NCI-H748 (cell line): ENCODE data around the gene CACNA1C.
"Not testable (repeated sequence)": the region's sequence is repeated elsewhere in the genome, so short reads cannot be mapped to it uniquely, and the experiment has no call there.

Source experiments
- DNase-seq: peaks from one replicate; lab custom pipeline; 2025; ENCODE audit not compliant: unreplicated experiment; lab: John Stamatoyannopoulos, UW

Gene CACNA1C

DNA sequence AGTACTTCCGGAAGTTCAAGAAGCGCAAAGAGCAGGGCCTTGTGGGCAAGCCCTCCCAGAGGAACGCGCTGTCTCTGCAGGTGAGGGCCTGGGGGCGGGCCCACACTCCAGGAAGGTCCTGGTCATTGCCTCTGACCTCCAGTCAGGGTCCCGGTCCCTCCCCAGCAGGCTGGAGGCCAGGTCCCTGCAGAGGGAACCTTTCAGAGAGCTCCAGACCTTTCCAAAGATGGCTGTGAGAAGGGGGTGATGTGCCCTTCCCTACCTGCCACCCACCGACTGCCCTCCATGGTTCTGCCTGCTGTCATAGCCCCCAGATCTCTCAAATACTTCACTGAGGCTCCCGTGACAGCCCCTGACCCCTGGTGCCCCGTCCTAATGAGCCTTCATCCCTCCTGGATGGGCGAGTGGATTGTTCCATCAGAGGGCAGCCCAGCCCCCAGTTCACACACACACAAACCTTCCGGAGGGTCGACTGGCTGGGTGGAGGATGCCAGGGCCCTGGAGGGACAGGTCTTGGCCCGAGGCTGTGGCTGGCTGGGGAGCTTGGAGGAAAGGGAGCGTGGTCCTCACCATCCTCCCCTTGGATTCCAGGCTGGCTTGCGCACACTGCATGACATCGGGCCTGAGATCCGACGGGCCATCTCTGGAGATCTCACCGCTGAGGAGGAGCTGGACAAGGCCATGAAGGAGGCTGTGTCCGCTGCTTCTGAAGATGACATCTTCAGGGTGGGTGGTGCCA is 624.5 kb downstream of the CACNA1C start:
- DNase-seq = no peak

DNA sequence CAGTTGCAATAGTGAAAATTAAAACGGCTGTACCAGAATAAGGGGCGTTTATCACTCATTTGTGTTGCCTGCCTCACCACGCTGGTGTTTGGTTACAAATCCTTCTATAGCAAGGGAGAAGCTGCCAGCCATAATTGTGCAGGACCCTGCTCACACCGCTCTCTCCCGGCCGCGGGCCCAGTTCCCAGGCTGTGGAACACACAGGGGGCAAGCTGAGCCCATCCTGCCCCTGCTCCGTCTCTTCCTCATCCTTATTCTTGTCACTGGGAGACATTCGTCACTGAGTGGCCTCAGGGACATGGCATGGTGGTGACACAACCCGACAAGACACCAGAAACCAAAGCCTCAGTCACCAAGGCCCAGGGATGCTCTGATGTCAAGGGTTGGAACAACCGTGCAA is 625.6 kb downstream of the CACNA1C start:
- DNase-seq = no peak

GRCh38 chr12:2679068-2679815 is 626.5 kb downstream of the CACNA1C start:
- DNase-seq = no peak

DNA sequence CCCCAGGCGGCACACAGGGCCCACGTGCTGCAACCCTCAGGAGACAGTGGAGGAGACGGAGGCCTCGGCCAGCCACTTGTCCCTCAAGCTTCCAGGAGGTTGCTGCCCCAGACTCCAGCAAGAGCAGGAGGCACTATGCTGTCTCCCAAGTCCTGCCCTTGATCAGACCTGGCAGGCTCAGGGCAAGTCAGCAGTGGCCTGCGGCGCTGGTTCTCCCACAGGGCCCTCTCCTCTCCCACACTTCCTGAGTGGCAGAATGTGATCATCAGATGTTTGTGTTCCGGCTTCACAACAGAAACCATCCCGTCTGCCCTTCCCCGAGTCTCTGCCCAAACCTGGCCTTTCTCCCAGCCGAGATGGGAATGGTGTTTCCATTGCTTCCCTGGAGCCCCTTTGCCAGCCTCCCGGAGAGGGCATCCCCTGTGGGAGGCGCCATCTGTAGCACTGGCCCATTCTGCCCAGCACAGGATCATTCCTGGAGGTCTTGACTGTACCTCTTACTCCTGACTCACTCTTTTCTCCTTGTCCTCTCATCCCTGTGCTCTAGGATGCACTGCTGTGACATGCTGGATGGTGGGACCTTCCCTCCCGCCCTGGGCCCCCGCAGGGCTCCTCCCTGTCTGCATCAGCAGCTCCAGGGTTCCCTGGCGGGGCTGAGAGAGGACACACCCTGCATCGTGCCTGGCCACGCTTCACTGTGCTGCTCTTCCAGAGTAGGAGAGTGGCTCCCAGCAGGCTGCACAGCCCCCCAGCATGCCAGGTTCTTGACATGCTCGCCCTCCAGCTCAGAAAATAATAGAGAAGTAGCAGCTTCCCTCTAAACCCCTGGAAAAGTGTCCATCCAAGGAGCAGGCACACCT is 627.3 kb downstream of the CACNA1C start:
- DNase-seq = no peak

DNA sequence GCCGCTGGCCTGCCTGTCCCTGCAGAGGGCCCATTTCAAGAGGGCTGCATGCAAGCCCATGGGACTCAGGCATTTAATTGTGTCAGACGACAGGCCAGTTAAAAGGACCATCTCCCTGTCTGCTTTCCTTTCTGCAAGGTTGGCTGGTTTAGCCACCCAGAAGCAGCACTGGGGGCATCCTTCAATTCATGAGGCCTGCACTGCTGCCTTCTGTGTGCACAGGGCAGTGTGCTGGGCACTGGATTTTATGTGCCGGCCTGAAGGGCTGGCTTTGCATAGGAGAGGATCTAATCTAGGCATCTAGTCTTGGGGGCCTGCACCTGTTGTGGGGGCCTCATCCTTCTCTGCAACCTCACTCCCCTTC is 627.9 kb downstream of the CACNA1C start:
- no peak for DNase-seq

- DNase-seq = no peak
Measured at GRCh38 chr12:2681450-2682205, 628.8 kb downstream of the CACNA1C start.

- DNase-seq = peak; percentile 49
Measured at GRCh38 chr12:2682296-2683251, 629.8 kb downstream of the CACNA1C start.

- DNase-seq = no peak
Measured at GRCh38 chr12:2683283-2684025, 630.7 kb downstream of the CACNA1C start.

DNA sequence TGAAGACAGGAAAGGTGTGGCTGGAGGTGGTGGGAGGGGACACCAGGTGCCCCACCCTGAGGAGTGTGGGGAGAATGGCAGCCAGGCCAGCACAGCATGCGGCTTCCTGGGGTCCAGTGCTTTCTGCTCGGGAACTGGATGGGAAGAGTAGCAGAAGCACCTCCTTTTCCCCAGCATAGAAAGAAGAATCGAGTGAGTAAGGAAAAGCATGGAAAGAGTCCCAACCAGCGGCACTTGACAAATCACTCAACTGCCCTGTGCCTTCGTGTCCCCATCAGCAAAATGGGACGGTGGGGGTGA is 631.2 kb downstream of the CACNA1C start:
- not testable (repeated sequence) for DNase-seq

DNA sequence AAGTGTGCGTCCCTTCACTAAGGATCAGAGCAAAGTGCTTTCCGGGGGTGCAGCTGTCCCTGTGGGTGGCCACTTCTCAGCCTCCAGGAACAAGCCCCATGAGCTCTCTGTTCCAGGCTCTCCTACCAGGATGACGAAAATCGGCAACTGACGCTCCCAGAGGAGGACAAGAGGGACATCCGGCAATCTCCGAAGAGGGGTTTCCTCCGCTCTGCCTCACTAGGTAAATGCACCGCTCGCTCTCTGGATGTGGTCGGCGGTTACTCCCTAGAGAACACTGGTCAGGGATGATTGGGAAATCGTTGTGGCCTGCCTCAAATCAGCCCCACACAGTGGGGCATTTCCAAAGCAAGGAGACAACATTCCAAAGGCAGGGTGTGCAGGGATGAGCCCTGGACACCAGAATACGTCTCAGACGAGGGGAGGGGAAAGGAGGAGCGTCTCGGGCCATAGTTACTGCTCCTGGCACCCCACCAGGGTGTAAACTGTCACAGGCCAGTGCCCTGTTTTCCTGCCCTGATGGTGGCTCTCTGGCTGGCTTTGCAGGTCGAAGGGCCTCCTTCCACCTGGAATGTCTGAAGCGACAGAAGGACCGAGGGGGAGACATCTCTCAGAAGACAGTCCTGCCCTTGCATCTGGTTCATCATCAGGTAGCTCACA is 633.0 kb downstream of the CACNA1C start:
- not testable (repeated sequence) for DNase-seq

DNA sequence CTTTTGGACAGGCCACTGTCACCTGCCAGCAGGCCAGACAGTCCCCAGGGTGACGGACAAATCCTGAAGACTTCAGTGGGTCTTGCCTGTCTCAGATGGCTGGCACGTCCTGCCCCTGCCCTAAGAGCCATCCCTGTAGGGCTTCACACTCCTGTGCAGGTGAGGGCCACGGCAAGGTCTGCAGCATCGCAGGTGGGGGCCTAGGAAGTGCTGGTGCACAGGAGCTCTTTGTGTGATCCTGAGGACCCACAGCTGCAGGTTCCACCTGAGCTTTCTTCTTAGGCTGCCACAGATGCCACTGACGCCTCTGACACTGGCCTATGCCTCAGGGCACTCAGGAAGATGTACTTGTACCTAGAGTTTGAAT is 633.5 kb downstream of the CACNA1C start:
- no peak for DNase-seq

GRCh38 chr12:2687058-2687457 is 634.3 kb downstream of the CACNA1C start:
- DNase-seq = peak; percentile 2

DNA sequence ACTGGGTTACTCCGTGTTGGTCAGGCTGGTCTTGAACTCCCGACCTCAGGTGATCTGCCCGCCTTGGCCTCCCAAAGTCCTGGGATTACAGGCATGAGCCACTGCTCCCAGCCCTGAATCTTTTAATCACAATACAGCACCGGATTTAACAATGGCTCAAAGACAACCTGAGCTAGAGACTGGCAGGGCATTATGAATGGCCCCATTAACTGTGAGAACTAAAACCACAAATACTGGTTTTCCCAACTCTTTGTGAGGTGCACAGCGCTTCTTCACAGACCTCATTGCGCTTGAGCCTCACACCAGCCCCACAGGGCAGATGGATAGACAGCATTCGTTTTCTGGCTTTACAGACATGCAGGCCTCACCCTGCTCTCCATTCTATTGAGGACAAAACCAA is 634.9 kb downstream of the CACNA1C start:
- DNase-seq = no peak

DNA sequence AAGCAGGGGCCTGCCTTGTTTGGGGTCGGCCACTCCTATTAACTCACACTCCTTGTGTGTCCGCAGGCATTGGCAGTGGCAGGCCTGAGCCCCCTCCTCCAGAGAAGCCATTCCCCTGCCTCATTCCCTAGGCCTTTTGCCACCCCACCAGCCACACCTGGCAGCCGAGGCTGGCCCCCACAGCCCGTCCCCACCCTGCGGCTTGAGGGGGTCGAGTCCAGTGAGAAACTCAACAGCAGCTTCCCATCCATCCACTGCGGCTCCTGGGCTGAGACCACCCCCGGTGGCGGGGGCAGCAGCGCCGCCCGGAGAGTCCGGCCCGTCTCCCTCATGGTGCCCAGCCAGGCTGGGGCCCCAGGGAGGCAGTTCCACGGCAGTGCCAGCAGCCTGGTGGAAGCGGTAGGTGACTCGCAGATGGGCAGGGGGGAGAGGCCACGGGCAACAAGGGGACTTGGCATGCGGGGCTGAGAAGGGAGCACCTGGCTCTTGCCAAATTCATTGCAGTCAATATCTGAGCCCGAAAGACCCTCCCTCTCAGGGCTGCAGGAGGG is 635.7 kb downstream of the CACNA1C start:
- DNase-seq = no peak

DNA sequence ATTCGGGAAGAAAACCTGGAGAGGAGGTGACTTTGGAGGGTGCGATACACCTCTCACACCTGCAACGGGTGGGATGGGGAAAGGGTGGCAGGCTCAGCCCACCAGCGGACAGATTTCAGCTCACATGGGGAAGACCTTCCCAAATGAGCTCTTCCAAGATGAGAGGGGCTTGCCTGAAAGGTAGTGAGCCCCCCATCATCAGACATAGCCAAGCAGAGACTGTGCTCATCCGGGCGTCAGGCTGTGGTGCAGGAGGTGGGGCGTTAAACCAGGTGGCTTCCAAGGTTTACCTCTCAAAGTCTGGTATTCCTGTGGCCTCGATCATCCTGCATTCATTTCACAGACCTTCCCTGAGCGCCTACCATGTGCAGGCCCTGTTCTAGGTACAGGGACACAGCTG is 636.6 kb downstream of the CACNA1C start:
- DNase-seq = no peak

DNA sequence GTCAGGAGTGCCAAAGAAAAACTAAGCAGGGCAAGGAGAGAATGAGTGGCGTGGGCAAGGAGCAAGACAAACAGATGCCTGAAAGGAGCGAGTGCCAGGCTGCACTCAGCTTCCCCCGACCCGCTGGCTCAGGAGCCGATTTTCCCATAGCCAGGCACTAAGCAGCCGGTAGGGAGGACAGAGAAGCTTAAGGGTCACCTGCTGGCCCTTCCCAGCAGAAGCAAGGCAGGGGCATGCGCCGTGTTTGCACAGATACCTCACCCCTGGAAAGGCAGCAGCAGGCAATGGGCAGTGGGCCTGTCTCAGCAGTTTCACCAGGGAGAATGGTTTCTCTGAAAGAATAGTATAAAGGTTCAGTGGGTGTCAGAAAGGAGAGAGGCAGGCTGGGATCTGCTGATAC is 637.1 kb downstream of the CACNA1C start:
- no peak for DNase-seq

GRCh38 chr12:2690348-2691005 is 637.7 kb downstream of the CACNA1C start:
- DNase-seq = no peak

DNA sequence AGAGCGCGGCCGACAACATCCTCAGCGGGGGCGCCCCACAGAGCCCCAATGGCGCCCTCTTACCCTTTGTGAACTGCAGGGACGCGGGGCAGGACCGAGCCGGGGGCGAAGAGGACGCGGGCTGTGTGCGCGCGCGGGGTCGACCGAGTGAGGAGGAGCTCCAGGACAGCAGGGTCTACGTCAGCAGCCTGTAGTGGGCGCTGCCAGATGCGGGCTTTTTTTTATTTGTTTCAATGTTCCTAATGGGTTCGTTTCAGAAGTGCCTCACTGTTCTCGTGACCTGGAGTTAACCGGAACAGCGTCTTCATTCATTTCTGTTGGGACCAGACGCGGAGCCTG is 638.2 kb downstream of the CACNA1C start:
- peak; percentile 60 for DNase-seq
